Stimulated activated CD4-positive, alpha-beta T cell treated with anti-CD3 and anti-CD28 coated beads, Interleukin-2, amount 100 ng/mL, for 24 hours (primary cell): ENCODE measurements around the gene SF3A1.

Source experiments
- DNase-seq, 2 donors: peaks; one replicate each; pipeline ENCODE4 v3.0.0-alpha.2; 2020

The SF3A1 gene

DNA sequence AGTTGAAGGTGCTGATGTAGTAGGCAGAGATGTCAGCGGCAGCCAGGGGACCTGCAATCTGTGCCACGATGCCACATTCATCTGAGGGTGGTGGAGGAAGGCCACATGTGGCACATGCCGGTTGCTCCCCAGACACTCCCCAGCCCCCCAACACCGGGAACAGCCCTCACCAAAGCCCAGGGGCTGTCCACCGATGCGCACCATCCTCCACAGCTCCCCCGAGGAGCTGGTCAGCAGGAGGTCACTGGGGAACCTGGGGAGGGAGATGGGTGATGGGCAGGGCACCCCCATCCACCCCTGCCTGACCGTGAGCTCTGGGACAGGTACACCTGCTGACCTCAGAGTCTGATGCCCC, 70.9 kb downstream of the SF3A1 start:
- DNase-seq, result no peak

DNA sequence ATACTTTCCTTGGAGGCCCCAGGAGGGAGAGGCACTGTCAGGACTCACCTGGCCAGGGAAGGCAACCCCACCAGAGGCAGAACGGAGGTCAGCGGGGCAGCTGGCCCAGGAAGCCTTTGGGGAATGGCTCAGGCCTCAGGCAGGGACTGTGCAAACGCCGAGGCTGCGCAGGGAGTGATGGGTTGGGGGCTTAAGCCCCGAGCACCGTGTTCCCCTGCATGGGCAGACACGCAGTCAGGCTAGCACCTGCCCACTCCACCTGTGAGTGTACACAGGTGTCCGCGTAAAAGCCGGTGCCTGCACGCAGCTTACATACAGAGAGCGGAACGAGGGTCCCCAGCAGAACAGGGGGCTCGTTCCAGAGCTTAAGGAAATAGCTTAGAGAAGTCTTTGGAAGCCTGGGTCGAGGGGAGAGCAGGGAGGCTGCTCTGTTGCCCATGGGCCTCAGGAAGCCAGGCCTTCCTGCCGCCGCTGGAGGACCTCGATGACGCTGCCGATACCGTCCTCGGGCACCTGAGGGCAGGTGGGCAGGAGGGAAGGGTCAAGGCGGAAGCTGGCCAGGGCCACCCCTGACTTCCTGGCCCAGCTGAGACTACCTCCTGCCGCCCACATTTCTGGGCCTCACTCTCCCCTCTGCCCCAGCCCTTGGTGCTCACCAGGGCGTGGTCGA, 71.4 kb downstream of the SF3A1 start:
- no peak for DNase-seq

DNA sequence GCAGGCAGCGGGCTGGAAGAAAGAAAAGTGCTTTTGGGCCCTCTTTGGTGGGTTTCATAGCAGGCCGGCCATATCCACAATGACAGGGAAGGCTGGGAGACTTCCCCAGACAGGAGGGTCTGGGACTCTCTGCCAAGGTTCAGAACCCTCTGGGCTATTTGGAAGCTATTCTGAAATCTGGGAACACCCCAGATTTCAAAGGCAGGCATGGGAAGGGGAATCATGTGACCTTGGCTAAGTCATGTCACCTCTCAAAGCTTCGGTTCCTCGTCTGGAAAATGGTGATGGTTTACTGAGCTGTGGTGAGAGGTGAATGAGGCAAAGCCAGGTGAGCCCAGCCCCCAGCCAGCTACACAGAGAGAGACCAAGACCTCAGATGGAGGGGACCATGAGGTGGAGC, 72.0 kb downstream of the SF3A1 start:
- no peak for DNase-seq

DNA sequence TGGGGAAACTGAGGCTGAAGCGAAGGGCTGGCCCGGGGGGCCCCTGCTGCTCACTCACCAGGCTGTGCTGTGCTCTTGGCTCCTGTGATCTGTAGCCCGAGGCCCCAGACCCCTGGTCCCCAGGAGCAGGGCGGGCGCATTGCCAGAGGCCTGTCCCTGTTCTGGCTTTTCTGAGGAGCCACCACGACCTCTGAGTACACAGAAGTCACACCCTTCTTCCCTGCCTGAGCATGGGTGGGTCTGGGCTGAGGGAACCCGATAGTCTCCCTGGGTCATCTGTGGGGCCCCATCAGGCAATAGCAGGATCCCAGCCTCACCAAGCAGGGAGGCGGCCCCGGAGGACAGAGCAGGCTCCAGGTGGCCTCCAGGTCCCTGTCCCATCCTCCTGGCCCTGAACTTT, 72.5 kb downstream of the SF3A1 start:
- no peak for DNase-seq

DNA sequence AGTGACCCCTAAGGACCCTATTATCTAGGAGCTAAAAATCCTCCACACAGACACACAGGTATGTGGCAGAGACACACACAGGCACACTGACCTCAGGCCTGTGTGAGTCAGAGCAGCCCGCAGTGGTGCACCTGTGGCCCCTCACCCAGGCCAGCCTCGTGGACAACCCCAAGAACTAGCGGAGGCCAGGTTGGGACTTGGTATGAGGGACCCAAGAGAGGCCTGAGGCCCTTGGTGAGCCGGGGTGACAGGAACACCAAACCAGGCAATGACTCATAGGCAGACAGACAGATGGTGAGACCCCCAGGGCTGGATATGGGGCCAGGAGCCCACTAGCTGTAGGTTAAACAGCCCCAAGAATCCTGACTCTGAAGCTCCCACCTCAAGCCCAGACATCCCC, 73.4 kb downstream of the SF3A1 start:
- DNase-seq, result no peak

DNA sequence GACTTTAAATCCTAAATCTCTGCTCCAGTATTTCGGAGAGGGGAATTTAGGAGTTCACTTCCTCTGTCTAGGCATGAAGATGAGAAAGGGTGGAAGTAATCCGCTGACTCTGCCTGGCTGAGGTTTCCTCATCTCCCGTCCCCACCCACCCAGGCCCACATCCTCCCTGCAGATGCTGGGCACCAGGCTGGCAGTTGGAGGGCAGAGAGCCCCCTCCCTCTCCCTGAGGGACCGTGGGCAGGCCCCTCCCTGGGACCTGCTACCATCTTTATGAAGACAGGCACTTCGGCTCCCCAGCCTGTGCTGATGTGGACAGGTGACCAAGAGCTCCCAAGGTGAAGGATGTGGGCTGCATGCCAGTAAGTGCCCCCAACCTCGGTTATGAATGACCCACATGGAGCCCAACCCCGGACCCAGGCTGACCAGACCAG, 74.1 kb downstream of the SF3A1 start:
- DNase-seq, result no peak
